Endothelial cell of umbilical vein (primary cell): ENCODE results near the gene BABAM2. TPM values are rescaled to one million over a fixed set of nuclear protein-coding genes. Genes with fewer than 3 reads are reported as not detected.

ENCODE experiments used
- BruUV-seq: library from RNA; stranded (reverse); fragments of 400-500 nt; replicated peaks from 2 replicates; lab custom pipeline; 2021; lab: Mats Ljungman, UMichigan
- CTCF ChIA-PET: fragments of 300-600, 350-600 bp; sonication (Branson Sonifier 250); formaldehyde crosslinking; loops from one replicate; lab custom pipeline; 2021; ENCODE audit warnings: antibody characterized with exemption, inconsistent platforms; lab: Charles Lee
- POLR2A ChIA-PET: fragments of 300-600, 350-600 bp; sonication (Branson Sonifier 250); formaldehyde crosslinking; loops from one replicate; lab custom pipeline; 2021; ENCODE audit warnings: antibody characterized with exemption, inconsistent platforms; lab: Charles Lee
- DNase-seq: peaks from one replicate; pipeline ENCODE4 v3.0.0-alpha.2; 2011; ENCODE audit warnings: low read depth, low spot score
- FAIRE-seq: peaks from 2 replicates; lab custom pipeline; 2011; peaks lifted over from hg19 to GRCh38; lab: Jason Lieb, UNC
- H2AFZ ChIP-seq: 2 replicates; pipeline ENCODE4 v1.6.0; 2012; ENCODE audit warnings: low read depth, low read length, control low read depth, inconsistent platforms
- H3K27ac ChIP-seq: 2 replicates; pipeline ENCODE4 v1.5.1; 2011; ENCODE audit warnings: low read depth, mild to moderate bottlenecking, control low read depth, low read length, moderate library complexity; ENCODE audit not compliant: insufficient read depth
- H3K27me3 ChIP-seq, 2 experiments: 2 replicates each; pipeline versions ENCODE4 v1.6.0 to v1.6.1; 2011; ENCODE audit warnings: low read length in 2 of 2, mixed read lengths in 1 of 2; ENCODE audit not compliant: control insufficient read depth in 2 of 2, insufficient read depth in 2 of 2
- H3K36me3 ChIP-seq, 2 experiments: 2 replicates in 1 of 2; 3 replicates in 1 of 2; pipeline ENCODE4 v1.5.1; 2011; ENCODE audit warnings: low read length in 2 of 2, mild to moderate bottlenecking in 1 of 2, moderate library complexity in 1 of 2; ENCODE audit not compliant: control insufficient read depth in 2 of 2, insufficient read depth in 2 of 2; ENCODE audit errors: extremely low read depth in 1 of 2
- H3K4me1 ChIP-seq: 3 replicates; pipeline ENCODE4 v1.5.1; 2011; ENCODE audit warnings: mild to moderate bottlenecking, low read length; ENCODE audit not compliant: control insufficient read depth, insufficient read depth; ENCODE audit errors: extremely low read depth
- H3K4me2 ChIP-seq: 2 replicates; pipeline ENCODE4 v1.6.1; 2011; ENCODE audit warnings: low read length, control low read depth, mixed read lengths; ENCODE audit not compliant: insufficient read depth
- H3K4me3 ChIP-seq, 3 experiments: fragments of 200-600 bp in 1 of 3; sonication (generic), shearing (Covaris generic) in 1 of 3; replicated peaks in 1 of 3; 2 replicates each; pipeline ENCODE4 v1.5.1; 2011 to 2016; ENCODE audit warnings: control low read depth in 3 of 3, low read length in 3 of 3, mild to moderate bottlenecking in 2 of 3, inconsistent platforms in 1 of 3, low read depth in 1 of 3, moderate library complexity in 1 of 3; ENCODE audit not compliant: insufficient read depth in 1 of 3
- H3K79me2 ChIP-seq: 2 replicates; pipeline ENCODE4 v1.6.0; 2012; ENCODE audit warnings: low read length, inconsistent platforms; ENCODE audit not compliant: control insufficient read depth, insufficient read depth
- H3K9ac ChIP-seq: replicated peaks from 2 replicates; pipeline ENCODE3; 2011; ENCODE audit warnings: low read length, control low read depth; ENCODE audit not compliant: insufficient read depth; ENCODE audit errors: extremely low read depth
- H3K9me1 ChIP-seq: replicated peaks from 3 replicates; pipeline ENCODE4 v1.6.0; 2011; ENCODE audit warnings: mild to moderate bottlenecking, low read length; ENCODE audit not compliant: control insufficient read depth, insufficient read depth; ENCODE audit errors: extremely low read depth
- H3K9me3 ChIP-seq: replicated peaks from 2 replicates; pipeline ENCODE4 v1.5.1; 2012; ENCODE audit warnings: low read length, inconsistent platforms; ENCODE audit not compliant: control insufficient read depth, insufficient read depth
- H4K20me1 ChIP-seq: replicated peaks from 2 replicates; pipeline ENCODE3; 2011; ENCODE audit warnings: mild to moderate bottlenecking, low read length; ENCODE audit not compliant: control insufficient read depth, insufficient read depth; ENCODE audit errors: extremely low read depth
- EZH2 ChIP-seq: IDR thresholded peaks from 2 replicates; pipeline ENCODE4 v1.6.1; 2012; ENCODE audit warnings: borderline replicate concordance, low read depth, mild to moderate bottlenecking, moderate library complexity, low read length, inconsistent platforms; ENCODE audit not compliant: severe bottlenecking
- FOS ChIP-seq: IDR thresholded peaks from 2 replicates; pipeline ENCODE4 v1.6.1; 2011; ENCODE audit warnings: mild to moderate bottlenecking, low read length, moderate library complexity, borderline replicate concordance; ENCODE audit not compliant: insufficient read depth
- GATA2 ChIP-seq: IDR thresholded peaks from 2 replicates; pipeline ENCODE4 v1.7.0; 2011; ENCODE audit warnings: low read depth, mild to moderate bottlenecking, moderate library complexity, mixed read lengths, low read length; ENCODE audit not compliant: insufficient read length, insufficient read depth
- JUN ChIP-seq: IDR thresholded peaks from 2 replicates; pipeline ENCODE4 v1.6.1; 2011; ENCODE audit warnings: borderline replicate concordance, low read depth; ENCODE audit not compliant: insufficient read length, insufficient read depth
- MYC ChIP-seq: IDR thresholded peaks from one replicate; pipeline ENCODE4 v1.6.1; 2011; ENCODE audit warnings: mild to moderate bottlenecking, low read depth, low read length
- POLR2A ChIP-seq: IDR thresholded peaks from 2 replicates; pipeline ENCODE4 v1.6.1; 2012; ENCODE audit warnings: low read depth, mild to moderate bottlenecking, control low read depth, low read length
- POLR2AphosphoS5 ChIP-seq: IDR thresholded peaks from 2 replicates; pipeline ENCODE4 v1.6.1; 2012; ENCODE audit warnings: low read depth, mild to moderate bottlenecking, control low read depth, low read length, moderate library complexity; ENCODE audit not compliant: insufficient read depth
- dilution Hi-C: fragments of 300-500 bp; cut with MboI; formaldehyde crosslinking; loops from one replicate; pipeline ENCODE4 v1.15.0; 2019; ENCODE audit warnings: low sequenced_read_pairs; ENCODE audit not compliant: extremely low pct_ligation_motif_present
- intact Hi-C: fragments of 100-400 bp; cut with micrococcal nuclease; formaldehyde crosslinking; loops from one replicate; pipeline ENCODE4 v1.10.0; 2022
- polyA plus RNA-seq, 4 experiments: library from polyadenylated mRNA; depleted of rRNA in 3 of 4; stranded (reverse) in 3 of 4; unstranded in 1 of 4; fragments of >200 nt; gene quantifications; 2 replicates each; pipeline versions ENCODE4 v1.2.1 to v1.2.3, GENCODE V29; 2011 to 2012; ENCODE audit warnings: missing spikeins in 1 of 4
- total RNA-seq: library from RNA; stranded (reverse); gene quantifications from 2 replicates; pipeline ENCODE4 v1.2.3, GENCODE V29; 2021
- TF ChIP-seq, protein P1 (sequence below): IDR thresholded peaks from 2 replicates; pipeline ENCODE4 v1.6.1; 2011; ENCODE audit not compliant: insufficient read depth, insufficient read length
- TF ChIP-seq, protein P2 (sequence below), 2 donors: IDR thresholded peaks; 1 replicate in 1 of 2; 2 replicates in 1 of 2; pipeline ENCODE4 v1.5.1; 2011; ENCODE audit warnings: low read length in 2 of 2, mild to moderate bottlenecking in 2 of 2, moderate library complexity in 2 of 2, control low read depth in 1 of 2, inconsistent platforms in 1 of 2, low read depth in 1 of 2; ENCODE audit not compliant: insufficient read depth in 1 of 2; ENCODE audit errors: extremely low read depth in 1 of 2

Gene BABAM2
- total and polyA plus RNA-seq, 2 donors (not counting 3 experiments of a cell fraction or from before 2014, with no cell fraction given), result 19.9 to 27.6 TPM

DNA sequence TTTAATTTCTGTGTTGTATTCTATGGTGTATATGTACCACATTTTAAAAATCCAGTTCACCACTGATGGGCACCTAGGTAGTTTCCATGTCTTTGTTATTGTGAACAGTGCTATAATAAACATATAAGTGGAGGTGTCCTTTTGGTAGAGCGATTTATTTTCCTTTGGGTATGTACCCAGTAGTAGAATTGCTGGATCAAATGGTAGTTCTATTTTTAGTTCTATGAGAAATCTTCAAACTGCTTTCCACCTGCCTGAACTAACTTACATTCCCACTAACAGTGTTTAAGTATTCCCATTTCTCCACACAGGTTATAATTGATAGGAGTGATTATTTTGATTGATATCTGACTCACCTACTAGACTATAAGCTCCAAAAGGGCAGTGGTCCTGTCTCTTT lies 148.2 kb downstream of the BABAM2 start:
- CTCF ChIA-PET, result interaction anchor here (1.0 to 1.2 kb wide), 4 partner anchors 7 to 315 kb away, joined by 3 to 4 read pairs (median 3); no protein-coding TSS in a partner anchor

More for the DNA sequence above, 148.2 kb downstream of the BABAM2 start:
- POLR2A ChIA-PET, result no interaction called here
- Histone ChIP-seq H3K9me1 (no peaks in the 10 kb centered on the region), H3K9ac (no peak overlapping the region), H3K79me2 (no peaks in the 10 kb centered on the region), H3K4me1 (peaks cover 18% of the 10 kb centered on the region), H4K20me1 (no peaks in the 10 kb centered on the region), H2AFZ (no peak overlapping the region), H3K4me3 (no peak overlapping the region), H3K9me3 (no peaks in the 10 kb centered on the region), H3K27me3 (no peaks in the 10 kb centered on the region), H3K27ac (no peak overlapping the region), H3K4me2 (no peak overlapping the region), H3K36me3 (no peaks in the 10 kb centered on the region)
- DNase-seq (no peak), FAIRE-seq (no peak)
- dilution Hi-C loops, result no loop called here
- no peak for TF ChIP-seq MYC
- TF ChIP-seq, protein P1, sequence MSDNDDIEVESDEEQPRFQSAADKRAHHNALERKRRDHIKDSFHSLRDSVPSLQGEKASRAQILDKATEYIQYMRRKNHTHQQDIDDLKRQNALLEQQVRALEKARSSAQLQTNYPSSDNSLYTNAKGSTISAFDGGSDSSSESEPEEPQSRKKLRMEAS, result no peak
- no peak for TF ChIP-seq GATA2
- TF ChIP-seq POLR2A, result no peak
- TF ChIP-seq JUN, result no peak
- TF ChIP-seq, protein P2, sequence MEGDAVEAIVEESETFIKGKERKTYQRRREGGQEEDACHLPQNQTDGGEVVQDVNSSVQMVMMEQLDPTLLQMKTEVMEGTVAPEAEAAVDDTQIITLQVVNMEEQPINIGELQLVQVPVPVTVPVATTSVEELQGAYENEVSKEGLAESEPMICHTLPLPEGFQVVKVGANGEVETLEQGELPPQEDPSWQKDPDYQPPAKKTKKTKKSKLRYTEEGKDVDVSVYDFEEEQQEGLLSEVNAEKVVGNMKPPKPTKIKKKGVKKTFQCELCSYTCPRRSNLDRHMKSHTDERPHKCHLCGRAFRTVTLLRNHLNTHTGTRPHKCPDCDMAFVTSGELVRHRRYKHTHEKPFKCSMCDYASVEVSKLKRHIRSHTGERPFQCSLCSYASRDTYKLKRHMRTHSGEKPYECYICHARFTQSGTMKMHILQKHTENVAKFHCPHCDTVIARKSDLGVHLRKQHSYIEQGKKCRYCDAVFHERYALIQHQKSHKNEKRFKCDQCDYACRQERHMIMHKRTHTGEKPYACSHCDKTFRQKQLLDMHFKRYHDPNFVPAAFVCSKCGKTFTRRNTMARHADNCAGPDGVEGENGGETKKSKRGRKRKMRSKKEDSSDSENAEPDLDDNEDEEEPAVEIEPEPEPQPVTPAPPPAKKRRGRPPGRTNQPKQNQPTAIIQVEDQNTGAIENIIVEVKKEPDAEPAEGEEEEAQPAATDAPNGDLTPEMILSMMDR (IDR thresholded peaks at IDR 0.05; ENCODE audit: extremely low read depth in 1 of 2, insufficient read depth in 1 of 2, low read depth in 1 of 2, low read length in 2 of 2), result no peak
- no peak for TF ChIP-seq POLR2AphosphoS5
- no peak for TF ChIP-seq EZH2
- TF ChIP-seq FOS, result no peak
- intact Hi-C loops, result no loop called here
- BruUV-seq, result no TSS peak
